GM06990 (cell line): ENCODE data around the gene SAA4.
"Not testable (repeated sequence)": the region's sequence is repeated elsewhere in the genome, so short reads cannot be mapped to it uniquely, and the experiment has no call there.

Source experiments
- DNase-seq: peaks from one replicate; pipeline ENCODE4 v3.0.0-alpha.2; 2011; ENCODE audit not compliant: insufficient read length; ENCODE audit errors: extremely low read depth
- H3K27me3 ChIP-seq: replicated peaks from 2 replicates; pipeline ENCODE4 v1.6.0; 2011; ENCODE audit warnings: low read length; ENCODE audit not compliant: control insufficient read depth, insufficient read depth
- H3K36me3 ChIP-seq: 2 replicates; pipeline ENCODE4 v1.5.1; 2011; ENCODE audit warnings: low read length; ENCODE audit not compliant: control insufficient read depth, insufficient read depth
- H3K4me3 ChIP-seq: replicated peaks from 2 replicates; pipeline ENCODE4 v1.5.1; 2011; ENCODE audit warnings: low read depth, mild to moderate bottlenecking, control low read depth, low read length
- CTCF ChIP-seq: IDR thresholded peaks from 2 replicates; pipeline ENCODE4 v1.5.1; 2011; ENCODE audit warnings: low read length, control low read depth, mild to moderate bottlenecking, inconsistent platforms; ENCODE audit not compliant: insufficient read depth, poor library complexity, severe bottlenecking

Gene SAA4

GRCh38 chr11:18253233-18253632 lies 16.6 kb upstream of the SAA4 start:
- no peak for DNase-seq
- TF ChIP-seq CTCF = no peak
- Histone ChIP-seq H3K4me3 (no peak overlapping the region), H3K27me3 (no peaks in the 10 kb centered on the region), H3K36me3 (no peaks in the 10 kb centered on the region)

GRCh38 chr11:18248561-18248960 lies 12.0 kb upstream of the SAA4 start, which contains the start of gene SAA2:
Gene SAA2 (minus strand): TSS chr11:18248668. CDS start chr11:18248011, 657 bp downstream.
- H3K4me3 ChIP-seq = no peak within 1 kb of the TSS
- no peaks in the 10 kb centered on the region for H3K27me3 ChIP-seq
- TF ChIP-seq CTCF = no peak
- H3K36me3 ChIP-seq = no peaks in the 10 kb centered on the region
- no peak for DNase-seq

- not testable (repeated sequence) for H3K36me3 ChIP-seq, H3K4me3 ChIP-seq, DNase-seq, H3K27me3 ChIP-seq
Measured at GRCh38 chr11:18247191-18247581, 10.6 kb upstream of the SAA4 start.

- DNase-seq = peak; percentile 77
- H3K36me3 ChIP-seq, H3K27me3 ChIP-seq: not testable (repeated sequence)
- peak overlapping the region; percentile 41 for H3K4me3 ChIP-seq
- peak; percentile 17 for TF ChIP-seq CTCF
Measured at GRCh38 chr11:18246379-18247190, 10.0 kb upstream of the SAA4 start.

GRCh38 chr11:18245396-18245795 lies 8.8 kb upstream of the SAA4 start:
- DNase-seq = no peak
- TF ChIP-seq CTCF = no peak
- no peaks in the 10 kb centered on the region for H3K27me3 ChIP-seq
- H3K4me3 ChIP-seq = no peak overlapping the region
- H3K36me3 ChIP-seq = no peaks in the 10 kb centered on the region

GRCh38 chr11:18243783-18244362 lies 7.3 kb upstream of the SAA4 start:
- DNase-seq = peak; percentile 31
- H3K4me3 ChIP-seq = no peak overlapping the region
- peak; percentile 91 for TF ChIP-seq CTCF
- H3K27me3 ChIP-seq = no peaks in the 10 kb centered on the region
- no peaks in the 10 kb centered on the region for H3K36me3 ChIP-seq
